Skin of body (tissue), 2 donors: Measurements from ENCODE around the gene PCNT. TPM values are rescaled to one million over a fixed set of nuclear protein-coding genes. Genes with fewer than 3 reads are reported as not detected.

Experiments
- DNase-seq: peaks from one replicate; lab custom pipeline; 2025; lab: John Stamatoyannopoulos, UW
- total RNA-seq: library from RNA; depleted of rRNA; stranded (reverse); fragments of >200 nt; gene quantifications from one replicate; pipeline ENCODE4 v1.2.3, GENCODE V29; 2014

Gene PCNT
- total RNA-seq, 1 donor from 2014 or later: 27.8 TPM

DNA sequence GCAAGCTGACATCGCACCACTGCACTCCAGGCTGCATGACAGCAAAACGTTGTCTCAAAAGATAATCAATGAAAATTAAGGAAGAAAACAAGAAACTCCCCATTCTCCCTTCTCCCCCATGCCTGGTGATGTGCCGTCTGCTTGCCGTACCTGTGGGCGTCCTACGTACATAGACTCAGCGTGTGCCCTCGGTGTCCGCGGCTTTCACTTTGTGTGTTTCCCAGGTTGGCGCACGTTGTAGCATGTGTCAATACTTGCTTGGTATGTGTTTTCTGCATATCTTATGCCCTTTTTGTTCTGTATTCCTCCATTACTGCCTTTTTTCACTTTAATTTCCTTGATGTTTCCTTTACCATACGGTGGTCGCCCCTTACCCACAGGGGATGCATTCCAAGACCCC is 53.8 kb downstream of the PCNT start:
- no peak for DNase-seq

DNA sequence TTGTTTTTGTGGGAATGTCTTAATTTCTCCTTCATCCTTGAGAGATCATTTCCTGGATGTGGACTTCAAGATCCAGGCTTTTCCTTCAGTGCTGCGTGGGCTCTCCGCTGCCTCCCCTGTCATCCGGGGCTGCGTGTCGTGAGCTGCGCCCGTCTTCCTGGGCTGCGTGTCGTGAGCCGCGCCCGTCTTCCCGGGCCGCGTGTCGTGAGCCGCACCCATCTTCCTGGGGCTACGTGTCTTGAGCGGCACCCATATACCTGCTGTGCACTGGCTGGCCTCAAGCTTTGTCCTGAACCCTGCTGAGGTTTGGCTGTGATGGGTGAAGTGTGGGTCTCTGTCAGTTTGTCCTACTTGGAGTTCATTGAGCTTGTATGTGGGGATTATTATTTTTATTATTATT is 55.1 kb downstream of the PCNT start:
- no peak for DNase-seq

DNA sequence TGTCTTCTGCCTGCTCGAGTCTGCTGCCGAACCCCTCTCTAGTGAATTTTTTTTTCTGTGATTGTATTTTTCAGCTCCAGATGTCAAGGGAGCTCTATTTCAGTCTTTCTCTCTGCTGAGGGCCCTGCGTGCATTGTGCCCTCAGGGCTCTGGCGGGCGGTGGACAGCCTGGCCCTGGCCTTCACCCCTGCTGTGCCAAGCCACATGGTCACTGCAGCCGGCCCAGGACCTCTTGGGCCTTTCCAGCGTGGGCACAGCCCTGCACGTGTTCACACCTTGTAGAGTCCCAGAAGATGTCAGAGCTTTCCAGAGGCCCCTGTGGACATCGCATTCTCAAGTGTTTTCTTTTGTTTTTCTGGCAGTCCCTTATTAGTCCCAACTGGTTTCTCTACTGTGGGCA is 55.7 kb downstream of the PCNT start:
- DNase-seq: no peak

DNA sequence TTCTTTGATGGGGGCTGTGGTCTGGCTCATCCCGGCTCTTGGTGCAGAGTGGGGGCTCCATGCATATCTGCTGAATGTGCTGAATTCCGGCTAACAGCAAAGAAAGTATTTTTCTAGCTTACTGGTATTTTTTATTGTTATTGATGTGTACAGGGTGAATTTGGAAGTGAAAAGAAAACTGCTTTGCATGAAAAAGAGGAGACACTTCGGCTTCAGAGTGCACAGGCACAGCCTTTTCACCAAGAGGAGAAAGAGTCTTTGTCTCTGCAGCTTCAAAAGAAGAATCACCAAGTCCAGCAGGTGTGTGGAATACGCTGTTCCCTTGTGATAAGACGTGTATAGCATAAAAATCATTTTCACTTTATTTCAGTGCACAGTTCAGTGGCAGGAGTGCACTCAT is 57.6 kb downstream of the PCNT start:
- no peak for DNase-seq

DNA sequence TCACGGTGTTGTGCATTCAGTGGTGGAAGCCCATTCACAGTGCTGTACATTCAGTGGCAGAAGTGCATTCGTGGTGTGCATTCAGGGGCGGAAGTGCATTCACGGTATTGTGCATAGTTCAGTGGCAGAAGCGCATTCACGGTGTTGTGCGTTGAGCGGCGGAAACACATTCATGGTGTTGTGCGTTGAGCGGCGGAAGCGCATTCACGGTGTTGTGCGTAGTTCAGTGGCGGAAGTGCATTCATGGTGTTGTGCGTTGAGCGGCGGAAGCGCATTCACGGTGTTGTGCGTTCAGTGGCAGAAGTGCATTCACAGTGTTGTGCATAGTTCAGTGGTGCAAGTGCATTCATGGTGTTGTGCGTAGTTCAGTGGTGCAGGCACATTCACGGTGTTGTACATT is 60.6 kb downstream of the PCNT start:
- no peak for DNase-seq

DNA sequence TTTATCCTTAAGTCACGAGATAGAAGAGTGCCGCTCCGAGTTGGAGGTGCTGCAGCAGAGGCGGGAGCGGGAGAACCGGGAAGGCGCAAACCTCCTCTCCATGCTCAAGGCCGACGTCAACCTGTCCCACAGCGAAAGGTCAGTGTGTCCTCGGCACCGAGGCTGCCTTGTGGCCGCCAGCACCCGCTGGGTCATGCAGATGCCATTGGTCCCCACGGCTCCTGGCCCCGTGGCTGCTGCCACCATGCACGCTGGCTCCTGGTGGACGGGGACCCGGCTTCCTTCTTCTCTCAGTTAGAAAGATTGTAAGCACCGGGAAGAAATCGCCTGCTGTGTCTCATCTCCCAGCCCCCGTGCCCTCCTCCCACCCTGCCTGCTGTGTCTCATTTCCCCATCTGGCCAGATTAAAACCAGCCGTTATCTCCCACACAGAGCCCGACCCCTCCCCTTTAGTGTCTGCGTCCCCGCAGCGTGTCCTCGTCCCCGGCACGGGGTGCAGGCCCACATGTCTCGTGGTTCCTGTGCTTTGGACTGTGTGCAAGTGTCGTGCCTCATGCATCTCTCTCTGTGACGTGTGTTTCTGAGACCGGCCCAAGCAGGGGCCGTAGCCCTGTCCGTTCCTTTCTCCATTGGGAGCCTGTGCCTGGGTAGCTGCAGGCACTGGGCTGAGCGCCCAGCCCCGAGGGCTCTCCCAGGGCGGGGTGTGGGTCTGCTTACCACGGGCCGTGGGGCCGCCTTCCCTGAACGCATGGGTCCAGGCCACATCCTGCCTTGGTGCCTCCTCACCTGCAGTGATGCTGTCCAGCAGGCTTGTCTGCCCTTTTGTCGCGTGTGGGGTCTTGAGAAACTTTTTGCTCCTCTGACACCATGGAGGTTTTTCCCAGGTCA is 62.1 kb downstream of the PCNT start:
- DNase-seq: no peak

DNA sequence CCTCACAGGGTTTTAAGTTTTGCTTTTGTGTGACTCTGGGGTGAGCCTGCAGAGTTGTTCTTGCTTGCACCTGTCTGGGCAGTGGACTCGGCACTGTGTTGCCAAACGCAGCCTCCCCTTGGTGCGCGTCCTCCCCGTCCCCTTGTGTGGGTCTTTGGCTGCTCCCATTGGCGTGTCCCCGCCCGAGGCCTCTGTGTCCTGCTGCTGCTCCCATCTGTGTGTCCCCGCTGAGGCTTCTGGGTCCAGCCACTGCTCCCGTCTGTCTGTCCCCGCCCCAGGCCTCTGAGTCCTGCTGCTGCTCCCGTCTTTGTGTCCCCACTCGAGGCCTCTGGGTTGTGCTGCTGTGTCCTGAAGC is 62.8 kb downstream of the PCNT start:
- DNase-seq: no peak

DNA sequence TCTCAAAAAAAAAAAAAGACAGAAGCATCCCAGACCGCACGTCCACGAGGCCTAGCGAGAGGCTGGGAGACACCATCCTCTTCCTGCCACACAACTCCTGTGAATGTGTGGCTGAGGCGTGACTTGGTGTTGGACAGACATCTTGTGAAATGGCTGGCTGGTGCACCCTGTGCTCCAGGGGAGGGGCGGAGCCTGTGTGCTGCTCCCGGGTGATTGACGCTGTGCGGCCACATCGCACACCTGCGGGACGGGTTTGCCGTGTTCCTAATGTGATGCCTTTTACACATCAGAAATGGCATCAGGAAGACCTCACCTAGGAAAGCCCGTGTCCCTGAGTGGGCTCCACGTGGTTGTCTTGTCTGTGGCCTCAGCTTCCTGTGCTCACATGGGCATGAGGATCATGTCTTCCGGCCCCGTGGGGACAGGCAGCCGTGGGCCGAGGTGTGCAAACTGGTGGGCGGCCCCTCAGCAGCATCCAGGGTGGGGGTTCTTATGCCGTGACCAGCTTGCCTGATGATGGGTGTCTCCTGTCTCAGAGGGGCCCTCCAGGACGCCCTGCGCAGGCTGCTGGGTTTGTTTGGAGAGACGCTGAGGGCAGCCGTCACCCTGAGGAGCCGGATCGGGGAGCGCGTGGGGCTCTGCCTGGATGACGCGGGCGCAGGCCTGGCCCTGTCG is 64.4 kb downstream of the PCNT start:
- DNase-seq: no peak

DNA sequence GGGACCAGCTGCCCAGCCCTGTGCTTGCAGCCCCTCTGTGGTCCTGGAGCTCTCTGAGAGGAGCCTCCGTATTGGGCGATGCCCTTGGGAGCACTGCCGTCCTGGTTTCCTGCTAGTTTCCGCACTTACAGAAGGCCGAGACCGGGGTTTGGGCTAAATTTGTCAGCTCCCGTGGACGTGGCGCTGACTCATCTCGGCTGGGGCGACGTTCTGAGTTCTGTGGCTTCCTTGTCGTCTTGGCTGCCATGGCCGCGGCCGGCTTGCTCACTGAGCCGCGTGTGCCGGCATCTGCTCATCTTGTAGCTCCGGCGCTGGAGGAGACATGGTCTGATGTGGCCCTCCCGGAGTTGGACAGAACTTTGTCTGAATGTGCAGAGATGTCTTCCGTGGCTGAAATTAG is 64.9 kb downstream of the PCNT start:
- DNase-seq: no peak

DNA sequence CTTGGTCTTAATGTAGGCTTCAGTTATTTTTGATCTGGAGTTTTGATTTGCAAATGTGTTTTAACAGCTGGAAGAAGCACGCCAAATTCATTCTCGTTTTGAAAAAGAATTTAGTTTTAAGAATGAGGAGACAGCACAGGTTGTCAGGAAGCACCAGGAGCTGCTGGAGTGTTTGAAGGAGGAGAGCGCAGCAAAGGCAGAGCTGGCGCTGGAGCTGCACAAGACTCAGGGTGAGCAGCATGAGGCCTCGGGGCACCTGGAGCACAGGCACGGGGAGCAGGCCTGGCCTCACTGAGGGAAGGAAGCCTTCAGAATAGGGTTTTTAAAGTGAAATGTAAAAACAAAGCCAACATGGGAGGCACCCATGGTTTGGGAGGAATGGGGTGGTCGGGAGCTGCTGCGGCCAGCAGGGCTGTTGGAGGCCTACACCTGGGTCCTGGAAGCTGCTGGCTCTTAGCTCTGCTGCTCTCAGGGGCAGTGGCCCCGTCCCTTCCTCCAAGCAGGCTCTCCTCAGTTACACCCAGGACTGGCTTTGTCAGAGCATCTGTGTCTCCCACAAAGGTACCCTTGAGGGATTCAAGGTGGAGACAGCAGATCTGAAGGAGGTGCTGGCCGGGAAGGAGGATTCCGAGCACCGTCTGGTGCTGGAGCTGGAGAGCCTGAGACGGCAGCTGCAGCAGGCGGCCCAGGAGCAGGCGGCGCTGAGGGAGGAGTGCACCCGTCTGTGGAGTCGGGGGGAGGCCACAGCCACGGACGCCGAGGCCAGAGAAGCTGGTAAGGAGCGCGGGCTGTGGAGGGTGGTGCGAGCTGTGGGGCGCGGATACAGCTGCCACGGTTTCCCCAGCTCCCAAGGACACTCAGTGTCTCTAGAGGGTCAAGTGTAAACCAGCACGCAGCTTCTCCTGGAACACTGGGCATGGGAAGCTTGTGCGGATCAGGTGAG is 66.9 kb downstream of the PCNT start:
- DNase-seq: no peak

DNA sequence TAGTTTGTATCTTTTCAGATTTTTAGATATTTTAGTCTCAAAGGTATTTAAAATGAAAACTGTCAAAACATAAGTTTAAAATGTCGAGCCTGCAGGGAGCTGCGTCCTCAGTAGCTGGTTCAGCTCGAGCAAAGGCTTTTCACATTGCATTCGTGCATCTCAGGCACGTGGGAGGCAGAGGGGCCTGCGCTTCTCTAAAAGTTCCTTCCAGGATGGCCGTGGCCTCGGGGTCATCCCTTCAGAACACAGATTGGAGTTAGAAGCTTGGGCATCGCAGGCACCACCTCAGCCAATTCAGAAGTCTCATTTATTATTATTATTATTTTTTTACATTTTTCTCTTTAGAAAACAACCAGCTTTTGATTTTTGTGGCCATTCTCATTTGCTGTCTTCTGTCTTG is 67.8 kb downstream of the PCNT start:
- DNase-seq: no peak

DNA sequence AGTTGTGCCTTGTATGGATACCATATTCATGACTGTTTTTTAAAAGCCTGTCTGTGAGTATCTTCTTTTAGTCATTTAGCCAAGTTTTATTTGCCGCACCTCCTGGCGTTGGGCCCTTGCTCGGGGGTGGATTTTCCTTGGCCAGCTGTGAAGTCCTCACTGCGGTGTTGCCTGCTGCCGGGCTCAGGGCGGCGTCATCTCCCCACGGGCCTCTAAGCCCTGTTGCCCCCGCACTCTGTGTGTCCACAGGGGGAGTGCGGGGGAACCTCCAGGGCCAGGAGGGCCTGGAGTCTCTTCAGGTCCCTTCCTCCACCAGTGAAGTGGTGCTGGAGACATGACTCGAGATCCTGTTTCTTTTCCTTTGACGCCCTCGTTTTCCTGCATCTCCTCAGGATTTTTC is 69.0 kb downstream of the PCNT start:
- DNase-seq: no peak

DNA sequence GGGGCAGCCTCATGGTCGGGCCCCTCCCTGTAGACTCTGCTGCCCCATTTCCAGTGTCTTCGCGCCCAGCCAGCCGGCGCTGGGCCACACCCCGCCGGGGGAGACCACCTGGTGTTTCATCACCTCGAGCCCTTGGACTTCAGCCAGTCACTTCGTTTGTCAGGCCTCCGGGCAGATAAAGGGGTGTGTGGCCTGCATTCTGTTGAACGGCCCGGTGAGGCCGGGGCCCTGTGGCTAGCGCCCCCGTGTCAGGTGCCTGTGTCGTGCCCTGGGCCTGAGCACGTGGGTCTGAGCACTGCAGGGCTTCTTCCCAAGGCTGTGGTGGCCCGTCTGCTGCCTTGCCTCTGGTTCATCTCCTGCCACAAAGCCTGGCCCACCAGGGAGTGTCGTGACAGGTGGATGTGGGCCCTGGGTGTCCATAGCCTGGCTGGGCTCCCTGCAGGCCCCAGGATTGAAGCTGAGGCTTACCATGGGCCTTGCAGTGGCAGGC is 69.5 kb downstream of the PCNT start:
- DNase-seq: no peak

DNA sequence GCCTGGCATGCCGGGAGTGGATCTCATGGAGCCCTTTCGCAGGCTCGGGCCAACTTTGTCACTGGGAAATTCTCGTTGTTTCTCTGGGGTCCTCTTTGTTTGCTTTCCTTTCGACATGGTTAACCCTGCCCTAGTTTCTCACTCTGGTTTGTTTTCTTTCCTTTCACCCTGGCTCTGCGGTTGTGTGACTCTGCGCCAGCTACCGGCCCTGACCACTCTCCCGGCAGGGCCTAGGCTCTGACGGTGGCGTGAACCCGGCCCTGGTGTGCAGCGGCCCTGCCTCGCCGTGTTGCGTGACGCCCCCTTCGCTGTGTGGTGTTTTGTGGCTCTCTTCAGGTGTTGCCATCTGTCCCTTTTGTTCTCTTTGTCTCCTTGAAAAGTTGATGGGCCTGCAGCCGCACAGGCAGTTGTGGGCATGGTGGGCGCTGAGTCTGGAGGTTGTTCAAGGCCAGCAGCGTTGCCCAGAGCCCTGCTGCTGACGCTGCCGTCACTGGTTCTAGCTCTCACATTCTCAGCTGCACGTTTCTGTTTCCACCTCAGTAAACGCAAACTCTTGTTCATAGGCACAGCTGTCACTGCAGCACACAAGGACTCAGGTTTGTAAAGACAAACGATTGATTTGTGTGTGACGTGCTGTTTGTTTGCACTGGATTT is 70.1 kb downstream of the PCNT start:
- no peak for DNase-seq

DNA sequence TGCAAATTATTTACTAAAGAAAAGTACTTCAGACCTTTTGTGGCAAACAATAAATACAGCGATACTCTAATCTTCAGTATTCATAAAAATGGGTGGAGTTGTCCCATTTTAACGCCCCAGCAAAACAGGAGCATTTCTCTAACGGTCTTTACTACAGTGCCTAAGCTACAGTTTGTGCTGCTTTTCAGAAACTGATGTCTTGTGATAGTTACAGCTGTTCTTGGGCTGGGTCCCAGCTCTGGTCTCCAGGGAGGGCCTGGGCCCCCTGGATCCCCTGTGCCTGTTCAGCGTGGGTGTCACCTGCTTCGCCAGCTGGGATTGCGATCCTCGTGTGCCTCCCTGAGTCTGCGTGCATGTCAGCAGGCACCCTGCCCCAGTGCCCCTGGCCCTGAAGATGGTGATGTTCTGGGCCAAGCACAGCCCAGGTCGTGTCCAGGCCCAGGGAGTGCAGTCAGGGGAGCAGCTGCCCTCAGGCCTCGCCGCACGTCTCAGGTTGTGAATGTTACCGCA is 70.7 kb downstream of the PCNT start:
- DNase-seq: no peak

DNA sequence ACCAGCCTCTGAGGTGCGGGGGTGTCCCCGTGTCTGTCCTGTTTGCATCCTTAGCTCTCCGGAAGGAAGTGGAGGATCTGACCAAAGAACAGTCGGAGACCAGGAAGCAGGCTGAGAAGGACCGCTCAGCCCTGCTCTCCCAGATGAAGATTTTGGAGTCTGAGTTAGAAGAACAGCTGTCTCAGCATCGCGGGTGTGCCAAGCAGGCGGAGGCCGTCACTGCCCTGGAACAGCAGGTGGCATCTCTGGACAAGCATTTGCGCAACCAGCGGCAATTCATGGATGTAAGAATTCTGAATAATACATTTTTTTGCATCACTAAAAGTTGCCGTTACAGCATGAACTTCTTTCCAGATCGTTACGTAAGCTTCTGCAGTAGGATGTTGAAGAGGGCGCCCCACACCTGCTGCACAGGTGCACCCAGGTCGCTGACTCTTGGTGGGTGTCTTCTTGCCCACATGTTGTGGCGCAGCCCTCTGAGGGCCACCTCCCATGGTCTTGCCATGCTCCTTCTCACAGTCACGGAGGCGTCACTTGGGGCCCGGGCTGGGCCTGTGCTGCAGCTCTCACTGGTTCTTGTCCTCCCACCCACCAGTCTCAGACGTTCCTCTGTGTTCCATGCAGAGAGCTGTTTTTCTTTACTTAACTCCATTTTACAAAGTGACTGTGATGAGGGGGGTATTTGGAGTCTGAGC is 73.4 kb downstream of the PCNT start:
- DNase-seq: no peak

DNA sequence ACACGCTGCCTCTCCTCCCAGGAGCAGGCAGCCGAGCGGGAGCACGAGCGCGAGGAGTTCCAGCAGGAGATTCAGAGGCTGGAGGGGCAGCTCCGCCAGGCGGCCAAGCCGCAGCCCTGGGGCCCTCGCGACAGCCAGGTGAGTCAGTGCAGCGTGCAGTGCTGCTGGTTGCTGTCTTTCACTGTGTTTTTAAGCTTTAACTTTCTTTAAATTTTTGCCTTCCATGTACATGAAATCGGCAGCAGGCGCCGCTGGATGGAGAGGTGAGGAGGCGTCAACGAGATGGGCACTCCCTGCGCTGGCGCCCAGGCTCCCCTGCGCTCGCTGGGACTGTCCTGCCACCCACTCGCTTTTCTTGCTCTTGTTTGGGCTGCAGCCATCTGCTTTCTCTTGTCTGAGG is 74.0 kb downstream of the PCNT start:
- DNase-seq: no peak

DNA sequence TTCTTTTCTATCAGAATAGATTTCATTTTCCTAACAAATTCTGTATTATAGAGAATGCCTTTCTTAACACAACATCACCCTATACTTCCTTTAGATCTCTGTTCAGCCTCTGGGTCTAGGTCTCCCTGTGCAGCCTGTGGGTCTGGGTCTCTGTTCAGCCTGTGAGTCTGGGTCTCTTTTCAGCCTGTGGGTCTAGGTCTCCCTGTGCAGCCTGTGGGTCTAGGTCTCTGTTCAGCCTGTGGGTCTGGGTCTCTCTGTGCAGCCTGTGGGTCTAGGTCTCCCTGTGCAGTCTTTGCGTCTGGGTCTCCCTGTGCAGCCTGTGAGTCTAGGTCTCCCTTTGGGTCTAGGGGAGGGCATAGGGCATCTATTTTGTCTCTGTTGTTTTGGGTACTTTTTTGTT is 75.2 kb downstream of the PCNT start:
- DNase-seq: no peak

DNA sequence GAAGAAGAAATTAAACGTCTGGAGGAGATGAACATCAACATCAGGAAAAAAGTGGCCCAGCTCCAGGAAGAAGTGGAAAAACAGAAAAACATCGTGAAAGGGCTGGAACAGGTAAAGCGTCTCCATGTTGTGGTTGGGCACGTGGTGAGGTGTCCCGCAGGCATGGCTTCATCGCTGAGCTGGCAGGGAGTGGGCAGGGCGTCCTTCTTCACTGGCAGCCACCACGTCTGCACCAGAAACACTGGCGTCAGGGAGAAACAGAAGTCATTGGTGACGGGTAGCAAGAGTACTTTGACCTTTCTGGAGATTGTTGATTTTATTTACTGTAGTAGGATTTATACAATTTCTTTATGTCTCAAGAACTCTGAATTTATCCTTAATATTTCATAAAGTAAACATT is 75.7 kb downstream of the PCNT start:
- DNase-seq: no peak

DNA sequence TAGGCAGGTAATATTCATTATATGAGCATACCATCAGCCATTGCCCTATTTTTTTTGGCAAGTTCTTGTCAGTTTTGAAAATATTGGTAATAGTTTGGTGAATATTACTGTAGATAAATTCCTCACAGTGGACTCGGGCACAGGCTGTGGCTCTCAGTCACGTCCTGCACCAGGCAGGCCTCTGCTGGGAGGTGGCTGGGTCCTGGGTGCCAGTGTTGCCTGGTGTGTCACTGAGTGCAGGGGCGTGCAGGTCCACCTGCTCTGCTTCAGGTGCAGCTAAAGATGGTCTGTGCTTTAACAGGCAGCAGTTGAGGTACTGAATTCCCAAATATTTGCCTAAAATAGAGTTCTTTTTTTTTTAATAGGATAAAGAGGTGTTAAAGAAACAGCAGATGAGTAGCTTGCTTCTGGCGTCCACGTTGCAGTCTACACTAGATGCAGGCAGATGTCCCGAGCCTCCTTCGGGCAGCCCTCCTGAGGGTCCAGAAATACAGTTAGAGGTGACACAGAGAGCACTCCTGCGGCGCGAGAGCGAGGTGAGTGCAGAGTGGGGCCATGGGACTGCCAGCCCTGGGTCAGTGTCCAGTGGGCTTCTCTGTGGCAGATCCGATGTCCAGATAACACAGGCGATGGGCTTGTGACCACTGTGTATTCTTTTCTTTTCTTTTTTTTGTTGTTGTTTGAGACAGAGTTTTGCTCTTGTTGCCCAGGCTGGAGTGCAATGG is 77.4 kb downstream of the PCNT start:
- no peak for DNase-seq
